GM12872 (cell line): Measurements from ENCODE around the gene WDR3.

Experiments
- TF ChIP-seq, protein P1 (sequence below): IDR thresholded peaks from 3 replicates; pipeline ENCODE4 v1.5.1; 2011; ENCODE audit warnings: low read depth, mild to moderate bottlenecking, low read length, moderate library complexity; ENCODE audit not compliant: insufficient read depth

The WDR3 gene

DNA sequence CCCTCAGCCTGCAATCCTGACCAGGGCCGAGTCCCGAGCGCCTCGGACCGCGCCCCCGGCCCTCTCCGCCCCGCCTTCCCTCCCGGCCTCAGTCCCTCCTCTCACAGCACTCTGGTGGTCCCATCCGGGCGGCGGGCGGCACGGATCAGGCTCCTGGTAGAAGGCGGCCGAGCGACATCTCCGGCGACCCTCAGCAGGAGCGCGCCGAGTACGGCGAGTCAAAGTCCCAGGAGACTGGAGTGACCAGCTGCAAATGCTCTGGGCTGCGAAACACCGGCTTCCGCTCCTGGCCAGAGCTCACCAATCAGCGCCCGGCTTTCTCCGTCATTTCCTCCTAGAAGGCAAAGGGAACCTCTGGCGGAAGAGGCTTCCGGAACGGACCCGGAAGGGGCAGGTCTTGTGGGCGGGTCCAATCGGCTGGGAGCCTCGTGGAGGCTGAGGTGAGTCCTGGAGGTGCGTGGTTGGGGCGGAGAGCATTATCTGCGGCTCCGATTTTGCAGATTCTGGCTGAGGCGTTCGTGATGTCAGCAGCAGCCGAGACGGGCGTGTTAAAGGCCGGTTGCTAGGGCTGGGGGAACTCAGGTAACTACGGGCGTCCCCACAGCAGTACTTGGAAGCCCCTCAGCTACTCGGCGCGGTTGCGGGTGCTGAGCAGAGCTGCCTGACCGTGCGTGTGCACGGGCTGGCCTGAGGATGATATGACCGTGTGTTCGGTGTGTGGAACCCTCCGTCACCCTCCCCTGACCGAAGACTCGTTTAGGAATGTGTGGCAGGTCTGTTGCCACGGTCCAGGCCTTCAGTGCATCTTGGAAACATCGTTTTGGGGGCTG lies at the start of gene WDR3, which contains the start of gene GDAP2:
Gene WDR3, plus strand, starts transcription at position 397 of the 830 bp plus-strand sequence. CDS start 3,581 bp downstream, outside the sequence.
Gene GDAP2, minus strand, starts transcription at position 279 of the 830 bp plus-strand sequence. CDS start 9,264 bp downstream, outside the sequence.
- TF ChIP-seq, protein P1, sequence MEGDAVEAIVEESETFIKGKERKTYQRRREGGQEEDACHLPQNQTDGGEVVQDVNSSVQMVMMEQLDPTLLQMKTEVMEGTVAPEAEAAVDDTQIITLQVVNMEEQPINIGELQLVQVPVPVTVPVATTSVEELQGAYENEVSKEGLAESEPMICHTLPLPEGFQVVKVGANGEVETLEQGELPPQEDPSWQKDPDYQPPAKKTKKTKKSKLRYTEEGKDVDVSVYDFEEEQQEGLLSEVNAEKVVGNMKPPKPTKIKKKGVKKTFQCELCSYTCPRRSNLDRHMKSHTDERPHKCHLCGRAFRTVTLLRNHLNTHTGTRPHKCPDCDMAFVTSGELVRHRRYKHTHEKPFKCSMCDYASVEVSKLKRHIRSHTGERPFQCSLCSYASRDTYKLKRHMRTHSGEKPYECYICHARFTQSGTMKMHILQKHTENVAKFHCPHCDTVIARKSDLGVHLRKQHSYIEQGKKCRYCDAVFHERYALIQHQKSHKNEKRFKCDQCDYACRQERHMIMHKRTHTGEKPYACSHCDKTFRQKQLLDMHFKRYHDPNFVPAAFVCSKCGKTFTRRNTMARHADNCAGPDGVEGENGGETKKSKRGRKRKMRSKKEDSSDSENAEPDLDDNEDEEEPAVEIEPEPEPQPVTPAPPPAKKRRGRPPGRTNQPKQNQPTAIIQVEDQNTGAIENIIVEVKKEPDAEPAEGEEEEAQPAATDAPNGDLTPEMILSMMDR: no peak

DNA sequence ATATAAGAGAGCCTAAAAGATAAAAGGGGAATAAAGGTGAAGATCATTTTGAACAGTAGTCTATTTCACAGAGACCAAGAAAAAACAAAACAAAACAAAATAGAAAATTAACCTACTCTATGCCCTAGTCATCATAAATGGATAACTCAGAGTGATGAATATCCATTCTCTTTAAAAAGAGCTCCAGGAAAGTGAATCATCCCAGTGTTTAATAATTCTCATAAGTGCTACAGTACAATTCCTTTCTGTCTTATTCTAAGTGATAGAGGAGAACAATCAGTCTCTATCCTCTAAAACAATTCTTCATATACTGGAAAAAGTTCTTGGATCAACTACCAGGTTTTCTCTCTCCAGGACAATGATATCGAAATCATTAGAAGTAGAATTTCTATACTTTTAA lies 45.9 kb upstream of the WDR3 start:
- TF ChIP-seq, protein P1: no peak

- TF ChIP-seq, protein P1: no peak
Measured at GRCh38 chr1:117886101-117886795, 43.3 kb upstream of the WDR3 start.

GRCh38 chr1:117890452-117890851 lies 39.1 kb upstream of the WDR3 start:
- TF ChIP-seq, protein P1: no peak

- TF ChIP-seq, protein P1: no peak
Measured at GRCh38 chr1:117892512-117892911, 37.0 kb upstream of the WDR3 start.

- TF ChIP-seq, protein P1: no peak
Measured at GRCh38 chr1:117894078-117894477, 35.5 kb upstream of the WDR3 start.

DNA sequence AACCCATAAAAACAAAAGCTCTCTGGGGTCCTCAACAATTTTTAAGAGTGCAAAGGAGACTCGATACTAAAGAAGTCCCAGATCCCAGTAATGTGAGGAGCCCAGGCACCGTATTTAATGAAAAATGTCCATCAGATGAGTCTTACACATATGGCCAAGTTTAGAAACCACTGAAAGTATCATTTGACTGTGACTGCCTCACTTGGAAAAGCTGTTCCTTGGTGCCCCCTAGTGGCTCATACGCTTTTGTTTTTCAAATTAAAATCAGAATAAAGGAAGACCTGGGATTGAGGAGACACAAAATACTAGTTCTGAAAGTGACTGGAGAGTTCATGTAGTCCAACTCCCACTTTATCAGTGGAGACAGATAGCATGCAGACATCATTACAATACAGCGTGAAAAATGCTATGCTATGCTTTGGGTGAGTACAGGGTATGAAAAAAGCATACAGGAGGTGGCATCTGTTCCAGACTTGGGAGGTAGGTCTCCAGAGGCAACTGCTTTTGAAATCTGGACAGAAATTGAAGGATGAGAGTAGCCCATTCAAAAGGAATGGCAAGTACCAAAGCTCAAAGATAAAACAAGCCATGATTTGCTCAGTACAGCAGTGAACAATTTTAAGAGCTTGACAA lies 33.9 kb upstream of the WDR3 start:
- TF ChIP-seq, protein P1: peak; percentile 73
